ENCODE measurements around the gene UGT1A9.

- TF ChIP-seq CTCF (IDR thresholded peaks at IDR 0.05), result no peak
- no peak for TF ChIP-seq POLR2A (IDR thresholded peaks at IDR 0.05)
Observed at GRCh38 chr2:233801357-233802131, 129.8 kb downstream of the UGT1A9 start.

Data from vagina (tissue), 2 donors.